GM19240 (cell line): ENCODE measurements around the gene FASLG.
"Not testable (repeated sequence)": the region's sequence is repeated elsewhere in the genome, so short reads cannot be mapped to it uniquely, and the experiment has no call there.

Experiments
- DNase-seq: peaks from one replicate; pipeline ENCODE4 v3.0.0; 2011; ENCODE audit warnings: low spot score; ENCODE audit not compliant: insufficient read length

The FASLG gene

GRCh38 chr1:172658871-172659453 is at the start of gene FASLG:
TSS of gene FASLG (plus strand) at chr1:172659103. CDS start at chr1:172659202, 99 bp downstream.
- DNase-seq, result no peak

DNA sequence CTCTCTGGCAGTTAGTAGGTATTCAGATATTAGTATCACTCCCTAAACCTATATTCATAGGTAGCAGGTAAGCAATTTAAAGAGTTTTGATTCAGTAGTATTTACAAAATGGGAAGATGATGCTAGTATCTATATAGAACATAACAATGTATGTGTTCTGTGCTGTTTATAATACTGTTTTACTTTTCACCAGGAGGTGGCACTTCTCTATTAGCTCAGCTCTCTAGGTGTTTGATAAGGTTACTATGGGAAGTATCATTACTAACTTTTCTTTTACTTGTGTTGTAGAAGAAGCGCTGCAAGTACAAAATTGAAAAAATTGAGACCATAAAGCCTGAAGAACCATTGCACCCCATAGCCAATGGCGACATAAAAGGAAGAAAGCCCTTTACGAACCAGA is 49.4 kb upstream of the FASLG start:
- DNase-seq, result no peak

- no peak for DNase-seq
These were observed 46.4 kb upstream of the FASLG start for GRCh38 chr1:172612478-172612877.

GRCh38 chr1:172613294-172613693 is 45.6 kb upstream of the FASLG start:
- no peak for DNase-seq

DNA sequence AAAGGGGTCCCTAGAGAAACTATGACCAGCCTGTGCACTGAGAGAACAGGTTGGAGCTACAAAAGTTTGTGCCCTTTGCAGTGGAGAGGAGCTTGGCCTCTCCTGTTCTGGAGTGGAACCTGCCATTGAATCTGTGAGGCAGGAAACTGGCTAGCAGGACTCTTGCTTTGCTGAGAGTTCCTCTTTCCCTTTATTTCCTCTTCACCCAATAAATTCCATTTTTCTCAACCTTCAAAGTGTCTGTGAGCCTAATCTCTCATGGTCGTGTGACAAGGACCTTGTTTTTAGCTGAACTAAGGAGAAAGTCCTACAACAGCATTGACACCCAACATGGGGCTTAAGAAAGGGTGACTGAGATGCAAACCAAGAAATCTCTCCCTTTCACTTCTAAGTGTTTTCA is 42.7 kb upstream of the FASLG start:
- DNase-seq, result no peak

GRCh38 chr1:172616636-172617035 is 42.3 kb upstream of the FASLG start:
- DNase-seq, result no peak

- not testable (repeated sequence) for DNase-seq
These were observed 38.3 kb upstream of the FASLG start for GRCh38 chr1:172620603-172621002.

DNA sequence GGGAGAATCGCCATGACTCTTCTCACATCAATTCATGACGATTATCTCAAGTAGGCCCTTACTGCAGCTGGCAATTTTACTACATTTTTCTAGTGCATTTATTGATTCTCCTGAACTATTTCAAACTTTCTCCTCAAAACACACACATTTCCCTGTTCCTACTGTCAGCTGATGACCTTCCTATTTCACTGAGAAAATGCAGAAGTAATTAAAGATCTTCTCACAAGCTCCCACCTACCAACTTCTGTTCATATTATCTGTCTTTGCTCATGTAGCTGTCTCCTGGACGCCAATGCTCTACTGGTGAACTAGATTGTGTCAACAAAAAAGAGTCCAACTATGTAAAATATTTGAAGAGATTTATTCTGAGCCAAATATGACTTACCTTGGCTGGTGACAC is 36.4 kb upstream of the FASLG start:
- no peak for DNase-seq

GRCh38 chr1:172623748-172624147 is 35.2 kb upstream of the FASLG start:
- no peak for DNase-seq

GRCh38 chr1:172626845-172627244 is 32.1 kb upstream of the FASLG start:
- no peak for DNase-seq

DNA sequence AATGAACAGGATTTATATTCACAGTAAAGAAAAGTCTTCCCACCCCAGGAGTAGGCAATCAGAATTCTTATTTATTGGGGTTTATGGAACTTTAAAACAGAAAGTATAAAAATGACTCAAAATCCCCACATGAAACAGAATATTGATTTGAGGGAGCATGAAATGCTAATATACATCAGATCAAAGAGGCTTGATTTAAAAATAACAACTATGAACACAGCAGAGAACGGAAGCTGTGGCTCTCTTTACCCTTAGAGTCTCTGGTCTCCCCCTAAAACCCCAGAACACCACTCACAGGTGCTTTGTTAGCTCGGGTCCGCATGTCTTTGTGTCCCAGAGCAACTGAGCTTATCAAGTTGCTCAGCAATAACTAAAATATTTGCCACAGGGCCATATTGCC is 31.2 kb upstream of the FASLG start:
- DNase-seq, result no peak

GRCh38 chr1:172628401-172628800 is 30.5 kb upstream of the FASLG start:
- no peak for DNase-seq

- DNase-seq, result no peak
These were observed 29.7 kb upstream of the FASLG start for GRCh38 chr1:172629170-172629569.

- DNase-seq, result no peak
These were observed 29.3 kb upstream of the FASLG start for GRCh38 chr1:172629638-172630037.

GRCh38 chr1:172630056-172630818 is 28.7 kb upstream of the FASLG start:
- no peak for DNase-seq

GRCh38 chr1:172630868-172631267 is 28.0 kb upstream of the FASLG start:
- DNase-seq, result no peak

GRCh38 chr1:172637522-172637921 is 21.4 kb upstream of the FASLG start:
- DNase-seq, result no peak

GRCh38 chr1:172638249-172638648 is 20.7 kb upstream of the FASLG start:
- DNase-seq, result no peak

DNA sequence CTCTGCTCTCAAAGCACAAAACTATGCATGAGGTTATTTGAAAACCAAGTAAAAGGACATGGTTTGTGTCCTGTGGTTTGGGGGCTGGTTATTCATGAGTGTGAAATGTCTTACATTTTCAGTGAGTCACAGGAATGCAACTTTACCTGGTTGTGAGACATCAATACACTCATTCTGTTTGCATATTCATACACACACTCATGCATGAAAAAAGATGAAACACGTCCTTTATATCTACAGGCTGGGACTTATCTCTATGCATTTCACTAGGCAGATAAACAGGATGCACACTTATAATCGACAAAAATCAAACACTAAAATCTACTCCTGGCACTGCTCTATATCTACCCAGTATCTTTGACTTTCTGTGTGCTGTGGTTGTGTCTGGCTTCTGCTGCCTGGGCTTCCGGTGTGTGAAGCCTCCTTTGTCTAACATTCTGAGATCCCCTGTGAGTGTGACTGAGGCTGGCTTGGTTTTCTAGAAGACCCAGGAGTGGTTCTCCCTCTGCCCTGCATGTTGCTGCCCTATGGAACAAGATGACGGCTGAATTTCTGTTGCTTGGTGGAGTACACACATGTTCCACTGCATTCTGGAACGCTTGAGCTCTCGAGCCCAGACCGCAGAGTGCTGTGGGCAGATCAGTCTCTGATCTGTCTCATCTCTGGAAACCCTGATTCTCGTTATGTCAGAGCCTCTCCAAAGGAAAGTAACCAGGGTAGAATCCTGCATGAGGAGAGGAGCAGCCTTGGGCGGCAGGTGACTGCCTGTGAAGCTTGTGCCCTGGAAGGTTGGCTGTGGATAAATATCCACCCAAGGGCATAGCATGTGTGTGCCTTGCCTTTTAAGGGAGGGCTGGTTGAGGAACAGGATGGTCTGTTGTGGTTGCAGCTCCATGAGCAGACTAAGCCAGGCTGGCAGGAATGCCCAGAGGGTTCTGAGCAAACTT is 19.7 kb upstream of the FASLG start:
- no peak for DNase-seq

- DNase-seq, result no peak
These were observed 18.8 kb upstream of the FASLG start for GRCh38 chr1:172640111-172640510.

GRCh38 chr1:172641492-172641891 is 17.4 kb upstream of the FASLG start:
- DNase-seq, result no peak

DNA sequence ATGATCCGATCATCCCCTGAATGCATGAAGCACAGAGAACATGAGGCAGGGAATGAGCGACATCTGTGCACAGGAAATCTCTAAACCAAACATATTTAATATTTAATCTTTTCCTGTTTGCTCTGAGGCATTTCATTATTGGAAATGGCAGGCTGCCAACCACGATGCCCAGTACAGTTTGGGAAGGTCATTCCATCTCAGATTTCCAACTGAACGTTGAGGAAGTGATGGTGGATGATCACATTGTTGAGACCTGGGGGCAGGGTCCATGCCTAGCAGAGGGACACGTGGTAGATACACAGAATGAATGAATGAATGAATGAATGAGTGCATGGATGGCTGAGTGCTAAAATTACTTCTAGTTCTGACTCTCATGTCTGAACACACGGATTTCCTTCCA is 15.9 kb upstream of the FASLG start:
- no peak for DNase-seq
